ENCODE measurements around the gene SF1.

SF1 gene

DNA sequence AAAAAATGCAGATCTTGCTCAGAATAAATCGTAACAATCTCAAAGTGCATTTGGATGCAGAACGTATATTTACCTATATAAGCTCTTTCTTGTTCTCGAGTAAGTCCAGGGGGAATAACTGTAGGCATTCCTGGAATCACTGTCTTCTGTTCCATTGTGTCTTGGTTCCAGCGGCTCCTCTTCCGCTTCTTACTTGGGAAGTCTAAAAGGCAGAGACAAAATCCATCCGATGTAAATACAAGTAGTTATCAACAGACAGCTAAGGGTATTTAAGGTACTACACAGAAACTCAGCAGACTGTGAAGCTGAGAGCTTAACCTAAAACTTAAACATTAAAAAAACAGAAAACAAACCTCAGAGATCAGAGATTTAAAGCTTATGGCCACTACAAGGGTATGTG is 1.9 kb downstream of the SF1 start:
- TF ChIP-seq POLR2A (IDR thresholded peaks at IDR 0.05; ENCODE audit: low read depth, low read length): 0 out of 2 replicates have a peak, but pooled peaks have one; percentile 0
- no peak for TF ChIP-seq TAF1 (IDR thresholded peaks at IDR 0.05; ENCODE audit: borderline replicate concordance, low read depth, low read length)
- no peak for TF ChIP-seq POLR2AphosphoS5 (IDR thresholded peaks at IDR 0.05; ENCODE audit: low read depth, low read length)
- DNase-seq (ENCODE audit: insufficient read length): no peak
- FAIRE-seq: no peak

DNA sequence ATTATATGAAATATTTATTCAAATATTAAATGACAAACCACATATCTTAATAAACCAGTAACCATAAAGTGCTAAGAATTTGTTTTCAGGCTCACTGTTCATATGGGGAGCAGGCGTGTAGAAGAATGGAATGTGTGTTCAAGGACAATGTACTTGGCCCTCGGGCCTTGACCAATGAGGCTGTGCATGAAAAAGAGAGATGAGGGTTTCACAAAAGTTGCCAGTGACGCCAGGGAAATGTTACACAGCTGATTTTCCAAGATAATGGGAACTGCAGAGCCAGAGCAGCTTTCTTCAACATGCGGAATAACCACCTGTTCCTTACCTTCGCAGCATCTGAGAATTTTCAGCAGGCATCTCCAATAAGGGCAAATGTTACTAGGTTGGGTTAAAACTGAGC is 4.2 kb downstream of the SF1 start:
- FAIRE-seq (no peak), DNase-seq (ENCODE audit: insufficient read length) (no peak)
- no peak for TF ChIP-seq POLR2AphosphoS5 (IDR thresholded peaks at IDR 0.05; ENCODE audit: low read depth, low read length)
- TF ChIP-seq TAF1 (IDR thresholded peaks at IDR 0.05; ENCODE audit: borderline replicate concordance, low read depth, low read length): no peak
- no peak for TF ChIP-seq POLR2A (IDR thresholded peaks at IDR 0.05; ENCODE audit: low read depth, low read length)

DNA sequence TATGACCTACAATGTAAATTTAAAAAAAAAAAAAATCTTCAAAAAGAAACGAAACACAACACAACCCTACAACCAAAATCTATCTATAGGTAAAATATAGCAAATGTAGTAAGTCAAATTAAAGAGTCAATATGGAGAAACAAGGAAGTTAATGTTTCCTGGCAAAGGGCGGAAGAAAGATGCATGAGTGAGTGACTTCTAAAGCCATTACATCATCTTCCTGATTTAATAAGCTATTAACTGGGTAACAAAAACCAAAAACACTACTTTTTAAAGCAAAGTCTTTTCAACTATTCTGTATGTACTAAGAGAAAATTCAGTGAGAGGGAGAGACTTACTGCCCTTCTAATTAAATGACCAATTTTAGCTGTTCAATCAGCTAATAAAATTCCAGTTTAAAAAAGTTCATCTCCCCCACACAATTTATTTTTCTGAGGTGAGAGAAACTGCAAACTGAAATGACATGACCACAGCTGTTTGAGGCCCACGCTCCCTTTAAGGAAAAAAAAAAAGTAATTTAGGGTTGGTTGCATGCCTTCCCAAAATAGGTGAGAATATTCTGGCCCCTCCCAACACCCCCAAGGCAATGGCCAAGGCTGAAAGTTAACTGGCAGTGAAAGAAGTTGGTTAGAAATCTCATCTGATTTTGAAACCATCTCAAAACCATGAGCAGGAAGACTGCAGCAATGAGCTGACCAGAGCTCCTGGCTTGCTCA is 5.9 kb downstream of the SF1 start:
- TF ChIP-seq POLR2AphosphoS5 (IDR thresholded peaks at IDR 0.05; ENCODE audit: low read depth, low read length) (peak; percentile 39; the same call in 1 of the 2 replicates), TAF1 (IDR thresholded peaks at IDR 0.05; ENCODE audit: borderline replicate concordance, low read depth, low read length) (no peak), POLR2A (IDR thresholded peaks at IDR 0.05; ENCODE audit: low read depth, low read length) (peak; percentile 22)
- peak; percentile 44 for FAIRE-seq
- peak; percentile 13 for DNase-seq (ENCODE audit: insufficient read length)

DNA sequence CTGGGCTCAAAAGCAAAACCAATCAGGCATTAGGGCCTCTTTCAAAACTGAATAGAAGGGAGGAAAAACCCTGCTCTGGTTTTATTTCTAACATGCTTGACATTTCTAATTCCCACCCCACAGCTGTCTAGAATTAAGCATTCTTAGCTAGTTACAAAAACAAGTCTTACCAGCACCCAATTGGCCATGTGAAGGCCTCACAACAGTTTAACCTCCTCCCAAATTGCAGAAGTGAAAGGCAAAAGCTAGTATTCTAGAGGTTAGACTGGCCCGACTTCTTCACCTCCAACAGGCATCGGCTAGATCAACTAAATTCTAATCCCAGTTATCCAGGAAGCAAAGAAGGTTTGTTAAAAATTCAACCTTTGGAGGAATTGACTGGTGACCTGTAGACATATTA is 6.5 kb downstream of the SF1 start:
- DNase-seq (ENCODE audit: insufficient read length) (no peak), FAIRE-seq (peak; percentile 30)
- no peak for TF ChIP-seq TAF1 (IDR thresholded peaks at IDR 0.05; ENCODE audit: borderline replicate concordance, low read depth, low read length)
- no peak for TF ChIP-seq POLR2A (IDR thresholded peaks at IDR 0.05; ENCODE audit: low read depth, low read length)

DNA sequence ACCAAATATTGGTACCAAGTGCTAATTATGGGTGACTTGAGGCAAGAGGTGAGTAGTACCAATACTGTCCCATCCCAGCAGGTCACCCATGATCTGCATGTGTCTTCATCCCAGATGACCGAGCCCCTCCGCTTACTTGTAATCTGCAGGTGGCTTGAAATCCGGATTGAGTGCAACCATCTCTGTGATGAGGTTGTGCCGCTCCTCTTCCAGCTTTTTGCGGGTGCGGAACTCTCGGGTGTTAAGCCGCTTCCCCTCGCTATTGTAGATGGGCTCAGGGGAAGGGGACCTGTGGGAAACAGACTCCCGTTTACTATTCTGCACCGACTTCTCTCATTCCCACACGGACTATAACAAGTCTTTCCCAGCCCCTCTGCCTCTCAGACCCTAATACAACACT is 8.2 kb downstream of the SF1 start:
- FAIRE-seq (no peak), DNase-seq (ENCODE audit: insufficient read length) (no peak)
- no peak for TF ChIP-seq TAF1 (IDR thresholded peaks at IDR 0.05; ENCODE audit: borderline replicate concordance, low read depth, low read length)
- TF ChIP-seq POLR2AphosphoS5 (IDR thresholded peaks at IDR 0.05; ENCODE audit: low read depth, low read length): peak; percentile 82
- TF ChIP-seq POLR2A (IDR thresholded peaks at IDR 0.05; ENCODE audit: low read depth, low read length): peak; percentile 4; the same call in 1 of the 2 replicates

DNA sequence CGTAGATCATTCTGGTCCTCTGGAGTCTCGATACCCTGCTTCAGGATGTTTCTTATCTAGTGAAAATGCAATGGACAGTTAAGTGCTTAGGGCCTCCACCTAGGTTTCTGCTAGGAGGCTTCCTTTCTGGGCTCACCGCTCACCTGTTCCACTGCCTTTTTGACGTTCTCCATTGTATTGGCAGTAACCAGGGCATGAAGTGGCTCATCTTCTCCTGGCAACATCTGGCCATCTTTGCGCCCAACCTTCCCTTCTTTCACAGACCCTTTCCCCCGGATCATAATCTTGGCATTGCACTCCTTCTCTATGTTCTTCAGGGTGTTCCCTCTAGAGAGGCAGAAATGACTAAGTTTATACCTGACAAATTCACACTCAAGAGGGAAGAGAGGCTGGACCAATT is 9.1 kb downstream of the SF1 start:
- DNase-seq (ENCODE audit: insufficient read length) (no peak), FAIRE-seq (no peak)
- TF ChIP-seq TAF1 (IDR thresholded peaks at IDR 0.05; ENCODE audit: borderline replicate concordance, low read depth, low read length): no peak
- peak; percentile 29; the same call in 1 of the 2 replicates for TF ChIP-seq POLR2AphosphoS5 (IDR thresholded peaks at IDR 0.05; ENCODE audit: low read depth, low read length)
- peak; percentile 34; the same call in 1 of the 2 replicates for TF ChIP-seq POLR2A (IDR thresholded peaks at IDR 0.05; ENCODE audit: low read depth, low read length)

DNA sequence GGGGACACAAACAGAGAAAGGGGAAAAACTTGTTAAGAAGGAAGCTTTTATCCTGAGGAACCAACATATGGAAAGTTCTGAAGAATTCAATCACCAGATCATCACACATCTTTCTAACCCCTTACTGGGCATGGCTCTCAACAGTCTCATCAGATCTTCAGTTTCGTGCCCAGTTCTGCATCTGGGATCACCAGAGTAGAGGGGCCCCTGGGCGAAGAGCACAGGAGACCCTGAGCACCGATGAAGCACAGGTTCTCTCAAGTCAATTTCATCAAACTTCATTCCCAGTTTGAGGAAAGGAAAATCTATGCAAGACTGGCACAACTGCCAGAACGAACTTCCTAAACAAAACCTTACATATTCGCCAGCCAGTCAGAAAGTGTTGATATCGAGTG is 10.0 kb downstream of the SF1 start:
- FAIRE-seq (no peak), DNase-seq (ENCODE audit: insufficient read length) (no peak)
- TF ChIP-seq TAF1 (IDR thresholded peaks at IDR 0.05; ENCODE audit: borderline replicate concordance, low read depth, low read length) (no peak), POLR2AphosphoS5 (IDR thresholded peaks at IDR 0.05; ENCODE audit: low read depth, low read length) (no peak; the same call in 1 of the 2 replicates), POLR2A (IDR thresholded peaks at IDR 0.05; ENCODE audit: low read depth, low read length) (no peak; the same call in 1 of the 2 replicates)

DNA sequence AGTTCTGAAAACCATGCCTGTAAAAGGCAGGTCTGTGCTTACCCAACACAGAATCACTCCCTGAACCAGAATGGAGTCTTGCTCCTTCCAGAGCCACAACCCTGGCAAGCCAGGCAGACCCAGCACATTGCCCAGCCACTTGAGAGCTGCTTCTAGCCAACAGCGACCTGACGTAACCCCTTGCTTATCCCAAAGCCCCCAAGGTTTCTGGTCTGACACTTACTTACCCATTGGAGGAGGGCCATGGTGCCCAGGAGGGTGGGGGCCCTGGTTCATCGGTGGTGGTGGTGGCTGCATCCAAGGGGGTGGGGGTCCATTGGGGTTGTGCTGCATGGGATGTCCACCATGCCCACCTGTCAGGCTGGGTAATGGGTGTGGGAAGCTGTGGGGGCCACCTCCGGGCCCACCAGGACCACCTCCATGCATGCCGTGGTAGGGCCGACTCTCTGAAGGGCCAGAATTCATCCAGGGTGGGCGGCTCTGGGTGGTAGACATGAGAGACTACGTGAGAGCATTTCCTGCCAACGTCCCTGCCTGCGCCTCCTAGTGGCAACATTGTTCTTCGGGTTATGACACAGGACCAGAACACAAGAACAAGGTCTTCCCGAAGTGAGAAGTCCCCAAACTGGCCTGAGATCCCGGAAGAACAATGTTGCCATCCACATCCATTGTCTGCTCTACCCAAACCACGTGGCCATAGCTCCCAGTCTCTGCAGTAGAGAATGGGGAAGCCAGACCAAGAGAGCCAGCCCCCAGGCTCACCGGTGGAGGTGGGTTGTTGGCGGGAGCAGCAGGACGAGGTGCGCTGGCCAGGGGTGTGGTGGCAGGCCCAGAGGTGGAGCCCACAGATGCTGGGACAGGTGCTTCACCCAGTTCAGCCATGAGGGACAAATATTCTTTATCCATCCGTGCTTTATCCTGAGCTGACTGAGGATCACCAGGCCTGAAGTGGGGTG is 10.7 kb downstream of the SF1 start:
- DNase-seq (ENCODE audit: insufficient read length) (peak; percentile 26), FAIRE-seq (peak; percentile 81)
- TF ChIP-seq POLR2AphosphoS5 (IDR thresholded peaks at IDR 0.05; ENCODE audit: low read depth, low read length) (peak; percentile 69), TAF1 (IDR thresholded peaks at IDR 0.05; ENCODE audit: borderline replicate concordance, low read depth, low read length) (no peak), POLR2A (IDR thresholded peaks at IDR 0.05; ENCODE audit: low read depth, low read length) (peak; percentile 35; the same call in 1 of the 2 replicates)

DNA sequence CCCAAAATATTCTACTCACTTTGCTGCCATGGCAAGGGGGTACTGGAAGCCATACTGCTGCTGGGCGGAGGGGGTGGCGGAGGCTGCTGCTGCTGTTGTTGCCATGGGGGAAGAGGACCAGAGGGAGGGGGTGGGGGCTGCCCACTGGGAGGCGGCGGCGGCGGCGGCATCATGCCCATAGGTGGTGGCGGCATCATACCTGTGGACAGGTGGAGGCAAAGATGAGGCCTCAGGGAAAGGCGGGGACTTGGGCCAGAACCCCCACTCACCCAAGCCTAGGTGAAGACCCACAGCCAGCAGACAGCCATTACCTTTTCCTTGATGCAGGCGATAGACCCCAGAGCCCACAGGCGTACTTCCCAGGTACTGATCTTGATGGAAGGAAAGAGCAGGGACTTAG is 11.5 kb downstream of the SF1 start:
- no peak for DNase-seq (ENCODE audit: insufficient read length)
- no peak for FAIRE-seq
- TF ChIP-seq POLR2AphosphoS5 (IDR thresholded peaks at IDR 0.05; ENCODE audit: low read depth, low read length) (no peak), TAF1 (IDR thresholded peaks at IDR 0.05; ENCODE audit: borderline replicate concordance, low read depth, low read length) (no peak), POLR2A (IDR thresholded peaks at IDR 0.05; ENCODE audit: low read depth, low read length) (no peak)

DNA sequence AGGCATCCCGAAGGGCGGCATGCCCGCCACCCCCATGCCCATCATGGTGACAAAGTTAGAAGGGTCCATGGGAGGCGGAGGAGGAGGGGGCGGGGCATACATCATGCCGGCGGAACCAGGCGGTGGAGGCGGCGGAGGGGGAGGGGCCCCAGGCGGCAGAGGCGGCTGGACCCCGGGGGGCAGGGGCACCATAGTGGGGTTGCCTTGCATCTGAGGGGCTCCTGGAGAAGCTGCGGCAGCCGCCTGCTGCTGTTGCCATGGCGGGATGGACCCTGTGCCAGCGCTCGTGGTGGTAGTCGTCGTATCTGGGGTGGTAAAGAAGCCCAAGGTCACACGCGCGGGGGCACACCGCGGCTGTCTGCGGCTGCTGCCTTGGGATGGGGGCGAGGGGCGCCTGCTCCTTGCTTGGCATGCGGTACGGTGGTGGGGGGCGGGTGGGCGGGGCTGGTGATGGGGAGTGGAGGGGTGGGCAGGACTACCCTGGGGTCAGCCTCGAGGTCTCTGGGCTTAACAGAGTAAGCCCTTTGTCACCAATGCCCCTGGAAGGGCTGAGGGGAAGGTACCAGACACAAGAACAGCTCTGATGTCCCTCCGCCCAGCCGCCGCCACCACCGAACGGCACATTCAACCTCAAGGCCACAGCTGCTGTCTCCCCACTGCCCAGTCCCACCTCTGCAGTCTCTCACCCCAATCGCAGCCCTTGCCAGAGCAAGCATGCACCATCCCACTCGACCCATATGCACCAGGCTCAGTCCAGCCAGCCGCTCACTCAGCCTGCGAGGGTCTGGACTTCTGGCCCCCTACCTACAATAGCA is 12.3 kb downstream of the SF1 start:
- TF ChIP-seq TAF1 (IDR thresholded peaks at IDR 0.05; ENCODE audit: borderline replicate concordance, low read depth, low read length) (no peak), POLR2A (IDR thresholded peaks at IDR 0.05; ENCODE audit: low read depth, low read length) (peak; percentile 59; the same call in 1 of the 2 replicates), POLR2AphosphoS5 (IDR thresholded peaks at IDR 0.05; ENCODE audit: low read depth, low read length) (peak; percentile 66; the same call in 1 of the 2 replicates)
- DNase-seq (ENCODE audit: insufficient read length) (no peak), FAIRE-seq (no peak)

Data from GM12892 (cell line).